ENCODE results near the gene IQSEC2.

DNA sequence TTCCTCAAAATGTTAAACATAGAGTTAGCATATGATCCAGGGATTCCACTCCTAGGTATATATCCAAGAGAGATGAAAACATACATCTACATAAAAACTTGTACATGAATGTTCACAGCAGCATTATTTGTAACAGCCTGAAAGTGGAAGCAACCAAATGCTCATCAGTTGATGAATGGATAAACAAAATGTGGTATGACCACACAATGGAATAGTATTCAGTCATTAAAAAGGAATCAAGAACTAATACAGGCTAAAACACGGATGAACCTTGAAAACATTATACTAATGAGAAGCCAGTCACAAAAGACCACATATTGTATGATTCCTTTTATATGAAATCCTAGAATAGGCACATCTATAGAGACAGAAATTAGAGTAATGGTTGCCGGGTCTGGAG lies 42.7 kb upstream of the IQSEC2 start:
- TF ChIP-seq POLR2A (IDR thresholded peaks at IDR 0.05; ENCODE audit: borderline replicate concordance, extremely low read depth, insufficient read depth, insufficient read length) (no peak), TCF7L2 (IDR thresholded peaks at IDR 0.05; ENCODE audit: borderline replicate concordance, extremely low read depth, insufficient read depth, insufficient read length) (no peak), RAD21 (IDR thresholded peaks at IDR 0.05; ENCODE audit: low read depth) (no peak)
- TF ChIP-seq, protein P1, sequence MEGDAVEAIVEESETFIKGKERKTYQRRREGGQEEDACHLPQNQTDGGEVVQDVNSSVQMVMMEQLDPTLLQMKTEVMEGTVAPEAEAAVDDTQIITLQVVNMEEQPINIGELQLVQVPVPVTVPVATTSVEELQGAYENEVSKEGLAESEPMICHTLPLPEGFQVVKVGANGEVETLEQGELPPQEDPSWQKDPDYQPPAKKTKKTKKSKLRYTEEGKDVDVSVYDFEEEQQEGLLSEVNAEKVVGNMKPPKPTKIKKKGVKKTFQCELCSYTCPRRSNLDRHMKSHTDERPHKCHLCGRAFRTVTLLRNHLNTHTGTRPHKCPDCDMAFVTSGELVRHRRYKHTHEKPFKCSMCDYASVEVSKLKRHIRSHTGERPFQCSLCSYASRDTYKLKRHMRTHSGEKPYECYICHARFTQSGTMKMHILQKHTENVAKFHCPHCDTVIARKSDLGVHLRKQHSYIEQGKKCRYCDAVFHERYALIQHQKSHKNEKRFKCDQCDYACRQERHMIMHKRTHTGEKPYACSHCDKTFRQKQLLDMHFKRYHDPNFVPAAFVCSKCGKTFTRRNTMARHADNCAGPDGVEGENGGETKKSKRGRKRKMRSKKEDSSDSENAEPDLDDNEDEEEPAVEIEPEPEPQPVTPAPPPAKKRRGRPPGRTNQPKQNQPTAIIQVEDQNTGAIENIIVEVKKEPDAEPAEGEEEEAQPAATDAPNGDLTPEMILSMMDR (IDR thresholded peaks at IDR 0.05 in 2 of 3, conservative IDR thresholded peaks at IDR 0.05 in 1 of 3; ENCODE audit: borderline replicate concordance in 1 of 3, insufficient read depth in 1 of 3, low read depth in 2 of 3, low read length in 2 of 3) = no peak

Data from HCT116 (cell line).